ENCODE measurements around the gene CRMP1. TPM values are rescaled to one million over a fixed set of nuclear protein-coding genes. Genes with fewer than 3 reads are reported as not detected.

CRMP1 gene
- total RNA-seq, 1 donor from 2014 or later: 1.4 TPM

DNA sequence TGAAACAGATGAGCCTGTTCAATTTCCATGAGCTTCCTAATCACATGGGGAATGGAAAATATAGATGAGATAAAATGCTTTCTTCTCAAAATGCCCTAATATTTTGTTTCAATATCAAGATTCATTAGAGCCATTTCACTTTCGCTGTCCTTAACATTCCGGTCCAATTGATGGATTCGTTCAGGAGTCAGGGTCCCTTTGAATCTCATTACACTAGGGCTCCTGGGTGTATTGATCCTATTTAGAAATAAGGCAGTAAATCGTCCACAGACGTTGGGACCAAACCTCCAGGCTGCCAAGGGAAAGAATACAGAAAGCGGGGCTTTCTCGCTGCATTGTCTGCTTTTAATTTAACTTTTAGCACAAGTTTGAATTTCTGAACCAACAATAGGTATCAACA is 20.6 kb upstream of the CRMP1 start:
- Histone ChIP-seq H3K9me3 (replicated peaks) (peaks cover 25% of the 10 kb centered on the region), H3K36me3 (no peaks in the 10 kb centered on the region), H3K4me1 (no peaks in the 10 kb centered on the region), H3K27ac (replicated peaks) (no peak overlapping the region), H3K27me3 (ENCODE audit: low read depth) (peaks cover 38% of the 10 kb centered on the region), H3K4me3 (no peak overlapping the region)
- DNase-seq: no peak
- intact Hi-C loops (cut with micrococcal nuclease): no loop called here
- TF ChIP-seq CTCF (IDR thresholded peaks at IDR 0.05; ENCODE audit: borderline replicate concordance): no peak

DNA sequence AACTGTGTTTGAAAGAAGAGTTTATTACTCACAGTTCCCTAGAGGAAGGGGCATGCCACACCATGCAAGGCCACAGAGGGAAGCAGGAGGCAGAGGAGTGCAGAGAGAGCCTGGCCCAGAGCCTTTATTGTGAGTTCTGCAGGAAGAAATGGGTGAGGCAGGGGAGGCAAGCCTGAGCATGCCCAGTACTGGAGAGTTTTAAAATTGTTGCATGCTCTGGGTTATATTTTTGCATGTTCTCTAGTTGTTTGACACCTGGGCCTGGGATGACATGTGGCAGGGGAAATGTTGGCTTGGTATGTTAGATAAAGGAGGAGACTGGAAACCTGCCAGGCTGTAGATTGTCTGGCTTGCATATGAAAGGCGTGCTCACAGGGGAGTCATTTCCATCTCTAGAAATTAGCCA is 19.7 kb upstream of the CRMP1 start:
- intact Hi-C loops (cut with micrococcal nuclease): no loop called here

GRCh38 chr4:5908876-5909427 is 16.1 kb upstream of the CRMP1 start:
- intact Hi-C loops (cut with micrococcal nuclease): no loop called here
- peaks cover 50% of the 10 kb centered on the region for H3K27me3 ChIP-seq (ENCODE audit: low read depth)
- H3K36me3 ChIP-seq: no peaks in the 10 kb centered on the region
- H3K4me1 ChIP-seq: no peaks in the 10 kb centered on the region
- no peak for DNase-seq
- no peak overlapping the region for H3K27ac ChIP-seq (replicated peaks)
- peaks cover 38% of the 10 kb centered on the region for H3K9me3 ChIP-seq (replicated peaks)
- TF ChIP-seq CTCF (IDR thresholded peaks at IDR 0.05; ENCODE audit: borderline replicate concordance): no peak
- H3K4me3 ChIP-seq: no peak overlapping the region

More for the DNA sequence above, 19.7 kb upstream of the CRMP1 start:
- no peak overlapping the region for H3K27ac ChIP-seq (replicated peaks)
- no peak overlapping the region for H3K4me3 ChIP-seq
- H3K36me3 ChIP-seq: no peaks in the 10 kb centered on the region
- no peak for DNase-seq
- TF ChIP-seq CTCF (IDR thresholded peaks at IDR 0.05; ENCODE audit: borderline replicate concordance): no peak
- H3K27me3 ChIP-seq (ENCODE audit: low read depth): peaks cover 37% of the 10 kb centered on the region
- no peaks in the 10 kb centered on the region for H3K4me1 ChIP-seq
- H3K9me3 ChIP-seq (replicated peaks): peaks cover 34% of the 10 kb centered on the region

DNA sequence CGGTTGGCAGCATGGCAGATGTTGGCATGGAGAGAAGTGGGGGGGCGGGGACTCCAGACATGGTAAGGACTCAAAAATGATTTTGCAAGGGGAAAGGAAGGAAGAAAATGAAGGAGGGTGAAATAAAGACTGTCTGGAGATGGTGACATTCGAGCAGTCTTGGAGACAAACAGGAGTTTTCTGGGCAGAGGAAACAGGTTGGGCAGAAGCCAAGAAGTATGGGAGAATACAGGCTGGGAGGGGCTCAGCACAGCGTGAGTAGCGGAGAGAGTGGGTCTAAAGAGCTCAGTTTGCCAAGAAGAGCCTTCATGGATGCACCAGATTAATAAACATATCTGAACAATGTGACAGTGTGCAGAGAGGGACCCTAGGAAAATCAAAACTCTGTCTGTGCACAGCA is 13.3 kb upstream of the CRMP1 start:
- no peak overlapping the region for H3K27ac ChIP-seq (replicated peaks)
- H3K4me1 ChIP-seq: no peaks in the 10 kb centered on the region
- H3K27me3 ChIP-seq (ENCODE audit: low read depth): peaks cover 78% of the 10 kb centered on the region

GRCh38 chr4:5905714-5906113 is 12.8 kb upstream of the CRMP1 start:
- peaks cover 83% of the 10 kb centered on the region for H3K27me3 ChIP-seq (ENCODE audit: low read depth)
- H3K27ac ChIP-seq (replicated peaks): no peak overlapping the region
- H3K4me1 ChIP-seq: no peaks in the 10 kb centered on the region
- no peak for DNase-seq
- no peak overlapping the region for H3K4me3 ChIP-seq
- peaks cover 31% of the 10 kb centered on the region for H3K9me3 ChIP-seq (replicated peaks)
- no peak for TF ChIP-seq CTCF (IDR thresholded peaks at IDR 0.05; ENCODE audit: borderline replicate concordance)
- H3K36me3 ChIP-seq: no peaks in the 10 kb centered on the region
- intact Hi-C loops (cut with micrococcal nuclease): no loop called here

More for the DNA sequence above, 13.3 kb upstream of the CRMP1 start:
- no peak for TF ChIP-seq CTCF (IDR thresholded peaks at IDR 0.05; ENCODE audit: borderline replicate concordance)
- DNase-seq: no peak
- H3K9me3 ChIP-seq (replicated peaks): peaks cover 31% of the 10 kb centered on the region
- H3K4me3 ChIP-seq: no peak overlapping the region
- H3K36me3 ChIP-seq: no peaks in the 10 kb centered on the region
- intact Hi-C loops (cut with micrococcal nuclease): no loop called here
